Thymus (tissue), 11 donors: ENCODE measurements around the gene SMIM24. TPM values are rescaled to one million over a fixed set of nuclear protein-coding genes. Genes with fewer than 3 reads are reported as not detected.

ENCODE experiments used
- DNase-seq, 9 donors: peaks; one replicate each; pipeline ENCODE4 v3.0.0-alpha.2; 2013; ENCODE audit warnings: low spot score in 9 of 9, low read depth in 6 of 9, missing footprints in 1 of 9
- H3K27ac ChIP-seq, 2 donors: one replicate each; pipeline ENCODE4 v1.5.1; 2013; ENCODE audit warnings: control low read depth in 1 of 2, low read depth in 1 of 2, low read length in 1 of 2, mild to moderate bottlenecking in 1 of 2, moderate library complexity in 1 of 2
- H3K27me3 ChIP-seq, 2 donors: one replicate each; pipeline ENCODE4 v1.5.1; 2013; ENCODE audit warnings: low read length in 1 of 2; ENCODE audit not compliant: control insufficient read depth in 2 of 2, insufficient read depth in 1 of 2
- H3K36me3 ChIP-seq, 2 donors: one replicate each; pipeline ENCODE4 v1.5.1; 2013; ENCODE audit warnings: low read length in 1 of 2, mild to moderate bottlenecking in 1 of 2, moderate library complexity in 1 of 2; ENCODE audit not compliant: control insufficient read depth in 2 of 2, insufficient read depth in 2 of 2
- H3K4me1 ChIP-seq, 2 donors: one replicate each; pipeline ENCODE4 v1.5.1; 2013; ENCODE audit warnings: low read length in 2 of 2; ENCODE audit not compliant: control insufficient read depth in 2 of 2, insufficient read depth in 2 of 2
- H3K4me3 ChIP-seq, 2 donors: one replicate each; pipeline ENCODE4 v1.5.1; 2013; ENCODE audit warnings: low read length in 2 of 2, control low read depth in 1 of 2, mild to moderate bottlenecking in 1 of 2
- H3K9me3 ChIP-seq, 2 donors: one replicate each; pipeline ENCODE4 v1.5.1; 2013; ENCODE audit warnings: low read length in 1 of 2, mild to moderate bottlenecking in 1 of 2; ENCODE audit not compliant: control insufficient read depth in 2 of 2, insufficient read depth in 1 of 2
- WGBS: extraction: QIAGEN DNeasy Blood & Tissue Kit; methylation state at CpG from one replicate; pipeline ENCODE4 v1.1.7; 2013; 5-methylcytosine and 5-hydroxymethylcytosine counted together
- polyA plus RNA-seq: library from polyadenylated mRNA; stranded (reverse); fragments of 200-250 nt; gene quantifications from one replicate; pipeline ENCODE4 v1.2.3, GENCODE V29; 2013
- total RNA-seq: library from RNA; stranded (reverse); fragments of 120-200 nt; gene quantifications from one replicate; pipeline ENCODE4 v1.2.4, GENCODE V29; 2013
- donor health status: healthy.

SMIM24 gene
- total and polyA plus RNA-seq, 2 donors = 38.6 to 74.7 TPM

DNA sequence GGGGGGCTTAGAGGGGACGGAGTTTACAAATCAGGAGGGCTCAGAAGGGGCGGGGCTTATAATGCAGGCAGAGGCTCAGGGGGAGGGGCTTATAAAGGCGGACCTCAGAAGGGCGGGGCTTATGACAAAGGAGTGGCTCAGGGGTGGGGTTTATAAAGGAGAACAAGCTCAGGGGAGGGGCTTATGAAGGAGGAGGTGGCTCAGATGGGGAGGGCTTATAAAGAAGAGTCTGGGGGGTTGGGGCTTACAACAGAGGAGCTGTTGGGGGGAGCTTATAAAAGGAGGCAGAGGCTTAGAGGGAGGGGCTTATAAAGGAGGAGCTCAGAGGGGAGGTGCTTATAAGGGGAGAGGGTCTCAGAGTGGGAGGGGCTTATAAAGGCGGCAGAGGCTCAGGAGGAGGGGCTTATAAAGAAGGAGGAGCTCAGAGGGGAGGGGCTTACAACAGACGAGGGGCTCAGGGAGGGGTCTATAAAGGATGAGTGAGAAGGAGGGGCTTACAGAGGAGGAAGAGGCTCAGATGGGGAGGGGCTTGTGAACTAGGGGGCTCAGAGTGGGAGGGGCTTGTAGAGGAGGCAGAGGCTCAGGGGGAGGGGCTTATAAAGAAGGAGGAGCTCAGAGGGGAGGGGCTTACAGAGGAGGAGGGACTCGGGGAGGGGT lies 1.0 kb downstream of the SMIM24 start:
- H3K4me1 ChIP-seq = peaks cover 3 to 20% of the 10 kb centered on the region in 2 donors
- no peaks in the 10 kb centered on the region for H3K36me3 ChIP-seq
- DNase-seq = peak in 6 of 9 donors; percentile 55 to 86 (median 73)
- peak overlapping the region; percentile 64 to 77 for H3K27ac ChIP-seq
- 10% methylated on average over 7 of the region's 7 CpGs for WGBS
- H3K9me3 ChIP-seq = peaks cover 0 to 16% of the 10 kb centered on the region in 2 donors
- peak overlapping the region; percentile 41 to 50 for H3K4me3 ChIP-seq
- H3K27me3 ChIP-seq = peaks cover 0 to 15% of the 10 kb centered on the region in 2 donors

GRCh38 chr19:3478409-3479176 lies 1.7 kb downstream of the SMIM24 start:
- H3K27me3 ChIP-seq = peaks cover 0 to 15% of the 10 kb centered on the region in 2 donors
- 4% methylated on average over 27 of the region's 27 CpGs for WGBS
- DNase-seq = peak in 1 of 9 donors; percentile 23
- peaks cover 3 to 20% of the 10 kb centered on the region in 2 donors for H3K4me1 ChIP-seq
- H3K36me3 ChIP-seq = no peaks in the 10 kb centered on the region
- peak overlapping the region; percentile 64 to 77 for H3K27ac ChIP-seq
- peak overlapping the region; percentile 41 to 50 for H3K4me3 ChIP-seq
- H3K9me3 ChIP-seq = peaks cover 0 to 16% of the 10 kb centered on the region in 2 donors

- peaks cover 0 to 13% of the 10 kb centered on the region in 2 donors for H3K27me3 ChIP-seq
- peaks cover 3 to 20% of the 10 kb centered on the region in 2 donors for H3K4me1 ChIP-seq
- H3K27ac ChIP-seq = peak overlapping the region in 1 of 2 donors; percentile 44
- H3K4me3 ChIP-seq = no peak overlapping the region
- no peak for DNase-seq
- 70% methylated on average over 2 of the region's 2 CpGs for WGBS
- no peaks in the 10 kb centered on the region for H3K36me3 ChIP-seq
- peaks cover 0 to 16% of the 10 kb centered on the region in 2 donors for H3K9me3 ChIP-seq
Observed at GRCh38 chr19:3477951-3478350, 2.4 kb downstream of the SMIM24 start.

- no peak overlapping the region for H3K4me3 ChIP-seq
- H3K9me3 ChIP-seq = peaks cover 0 to 16% of the 10 kb centered on the region in 2 donors
- H3K27me3 ChIP-seq = peaks cover 0 to 12% of the 10 kb centered on the region in 2 donors
- no peak for DNase-seq
- peaks cover 3 to 20% of the 10 kb centered on the region in 2 donors for H3K4me1 ChIP-seq
- H3K27ac ChIP-seq = no peak overlapping the region
- H3K36me3 ChIP-seq = no peaks in the 10 kb centered on the region
Observed at GRCh38 chr19:3477506-3477905, 2.8 kb downstream of the SMIM24 start.

DNA sequence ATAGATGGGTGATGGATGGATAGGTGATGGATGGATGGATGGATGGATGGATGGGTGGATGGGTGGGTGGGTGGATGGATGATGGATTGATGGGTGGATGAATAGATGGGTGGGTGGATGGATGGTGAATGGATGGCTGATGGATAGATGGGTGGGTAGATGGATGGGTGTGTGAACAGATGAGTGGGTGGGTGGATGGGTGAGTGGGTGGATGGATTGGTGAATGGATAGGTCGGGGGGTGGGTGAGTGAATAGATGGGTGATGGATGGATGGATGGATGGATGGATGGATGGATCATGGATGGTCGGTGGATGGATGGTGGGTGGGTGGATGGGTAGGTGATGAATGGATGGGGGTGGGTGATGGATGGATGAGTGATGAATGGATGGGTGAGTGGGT lies 3.5 kb downstream of the SMIM24 start:
- H3K9me3 ChIP-seq = peaks cover 0 to 16% of the 10 kb centered on the region in 2 donors
- H3K4me1 ChIP-seq = peaks cover 3 to 20% of the 10 kb centered on the region in 2 donors
- DNase-seq = no peak
- H3K27me3 ChIP-seq = peaks cover 0 to 9% of the 10 kb centered on the region in 2 donors
- no peak overlapping the region for H3K27ac ChIP-seq
- 95% methylated on average over 2 of the region's 2 CpGs for WGBS
- no peaks in the 10 kb centered on the region for H3K36me3 ChIP-seq
- H3K4me3 ChIP-seq = no peak overlapping the region

- Histone ChIP-seq H3K27me3 (peaks cover 0 to 7% of the 10 kb centered on the region in 2 donors), H3K36me3 (no peaks in the 10 kb centered on the region), H3K9me3 (peaks cover 0 to 14% of the 10 kb centered on the region in 2 donors), H3K4me1 (peaks cover 3 to 20% of the 10 kb centered on the region in 2 donors), H3K27ac (no peak overlapping the region), H3K4me3 (no peak overlapping the region)
- no peak for DNase-seq
- WGBS = 94% methylated on average over 4 of the region's 4 CpGs
Observed at GRCh38 chr19:3475449-3475848, 4.9 kb downstream of the SMIM24 start.

- no peak for DNase-seq
- H3K36me3 ChIP-seq = no peaks in the 10 kb centered on the region
- peaks cover 0 to 8% of the 10 kb centered on the region in 2 donors for H3K9me3 ChIP-seq
- H3K4me1 ChIP-seq = peaks cover 3 to 16% of the 10 kb centered on the region in 2 donors
- H3K4me3 ChIP-seq = no peak overlapping the region
- H3K27ac ChIP-seq = no peak overlapping the region
- 94% methylated on average over 2 of the region's 2 CpGs for WGBS
- H3K27me3 ChIP-seq = peaks cover 0 to 5% of the 10 kb centered on the region in 2 donors
Observed at GRCh38 chr19:3474614-3475013, 5.7 kb downstream of the SMIM24 start.

DNA sequence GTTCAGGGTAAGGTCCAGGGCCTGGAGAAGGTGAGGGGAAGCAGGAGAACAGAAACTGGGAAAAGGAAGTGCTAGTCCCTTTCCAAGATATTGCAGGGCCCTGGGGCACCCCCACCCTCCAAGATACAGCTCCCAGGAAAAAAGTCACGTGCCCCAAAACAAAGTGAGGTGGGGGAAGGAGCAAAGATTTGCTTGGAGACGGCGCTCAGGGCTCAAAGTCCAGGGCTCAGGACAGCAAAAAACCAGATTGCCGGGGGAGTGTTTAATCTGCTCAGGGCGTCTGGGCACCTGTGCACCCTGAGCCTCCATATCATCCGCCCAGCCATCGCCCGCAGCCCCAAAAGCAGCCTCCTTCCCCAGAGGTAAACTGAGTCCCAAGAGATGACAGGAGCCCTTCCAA lies 6.3 kb downstream of the SMIM24 start:
- H3K36me3 ChIP-seq = no peaks in the 10 kb centered on the region
- H3K9me3 ChIP-seq = peaks cover 0 to 4% of the 10 kb centered on the region in 2 donors
- H3K27ac ChIP-seq = no peak overlapping the region
- peaks cover 3 to 11% of the 10 kb centered on the region in 2 donors for H3K4me1 ChIP-seq
- 97% methylated on average over 8 of the region's 8 CpGs for WGBS
- H3K4me3 ChIP-seq = no peak overlapping the region
- DNase-seq = no peak
- H3K27me3 ChIP-seq = peaks cover 0 to 6% of the 10 kb centered on the region in 2 donors
